ENCODE measurements around the gene FCSK.
"Not testable (repeated sequence)": the region's sequence is repeated elsewhere in the genome, so short reads cannot be mapped to it uniquely, and the experiment has no call there.

Gene FCSK

GRCh38 chr16:70481929-70482536 is 27.6 kb downstream of the FCSK start:
- no peak for DNase-seq

- no peak for DNase-seq
Observed at GRCh38 chr16:70482624-70483023, 28.2 kb downstream of the FCSK start.

- DNase-seq: no peak
Observed at GRCh38 chr16:70483426-70483825, 29.0 kb downstream of the FCSK start.

GRCh38 chr16:70484867-70485266 is 30.5 kb downstream of the FCSK start:
- no peak for DNase-seq

- DNase-seq: no peak
Observed at GRCh38 chr16:70490261-70490660, 35.9 kb downstream of the FCSK start.

- no peak for DNase-seq
Observed at GRCh38 chr16:70493802-70494201, 39.4 kb downstream of the FCSK start.

GRCh38 chr16:70494202-70494770 is 39.9 kb downstream of the FCSK start:
- DNase-seq: no peak

GRCh38 chr16:70494777-70495176 is 40.4 kb downstream of the FCSK start:
- DNase-seq: no peak

GRCh38 chr16:70495425-70496182 is 41.2 kb downstream of the FCSK start:
- no peak for DNase-seq

- no peak for DNase-seq
Observed at GRCh38 chr16:70496513-70496912, 42.1 kb downstream of the FCSK start.

GRCh38 chr16:70508752-70509151 is 54.4 kb downstream of the FCSK start:
- no peak for DNase-seq

- no peak for DNase-seq
Observed at GRCh38 chr16:70510216-70510615, 55.8 kb downstream of the FCSK start.

GRCh38 chr16:70511833-70512232 is 57.4 kb downstream of the FCSK start:
- no peak for DNase-seq

GRCh38 chr16:70512456-70512855 is 58.1 kb downstream of the FCSK start:
- DNase-seq: no peak

- no peak for DNase-seq
Observed at GRCh38 chr16:70520612-70521297, 66.4 kb downstream of the FCSK start.

GRCh38 chr16:70522216-70523075 is 68.1 kb downstream of the FCSK start:
- DNase-seq: no peak

- DNase-seq: peak; percentile 65
Observed at GRCh38 chr16:70523076-70523742, 68.8 kb downstream of the FCSK start, which contains the start of gene COG4. Gene COG4, minus strand, starts transcription at chr16:70523554. Its CDS starts 11 bp downstream, at chr16:70523543.

GRCh38 chr16:70523743-70524398 is 69.5 kb downstream of the FCSK start, which contains the start of gene SF3B3:
Gene SF3B3, plus strand, starts transcription at chr16:70523816. Its CDS starts 2,841 bp downstream, at chr16:70526657.
- DNase-seq: peak; percentile 65

- DNase-seq: not testable (repeated sequence)
Observed at GRCh38 chr16:70524399-70524825, 70.0 kb downstream of the FCSK start.

GRCh38 chr16:70526403-70526802 is 72.0 kb downstream of the FCSK start:
- no peak for DNase-seq

- no peak for DNase-seq
Observed at GRCh38 chr16:70527315-70527996, 73.1 kb downstream of the FCSK start.
